Measurements from ENCODE around the gene TMEM63B.
A peak's percentile ranks its signal among the peaks of the same experiment; 100 is the strongest.
"Not testable (repeated sequence)": the region's sequence is repeated elsewhere in the genome, so short reads cannot be mapped to it uniquely, and the experiment has no call there.

Gene TMEM63B

GRCh38 chr6:44094403-44095242, 32.7 kb upstream of the TMEM63B start:
- no peak for TF ChIP-seq CTCF (IDR thresholded peaks at IDR 0.05; ENCODE audit: control extremely low read depth, extremely low read depth, low read depth, missing control alignments)

GRCh38 chr6:44095243-44095623, 32.1 kb upstream of the TMEM63B start:
- DNase-seq (ENCODE audit: extremely low spot score), result not testable (repeated sequence)
- ChIA-PET POLR2A (interaction anchor here (0.6 kb wide), 1 partner anchor 465 kb away, joined by 6 read pairs; no protein-coding TSS in a partner anchor), CTCF (interaction anchor here (0.9 to 7.2 kb wide), 9 partner anchors 12 to 371 kb away, joined by 3 to 110 read pairs (median 9); partner anchors contain the start of gene SLC29A1)

More at GRCh38 chr6:44094403-44095242, 32.7 kb upstream of the TMEM63B start:
- ChIA-PET CTCF (interaction anchor here (0.9 to 7.2 kb wide), 8 partner anchors 11 to 149 kb away, joined by 3 to 110 read pairs (median 36); no protein-coding TSS in a partner anchor), POLR2A (interaction anchor here (0.6 kb wide), 1 partner anchor 464 kb away, joined by 6 read pairs; no protein-coding TSS in a partner anchor)
- DNase-seq (ENCODE audit: extremely low spot score), result no peak

GRCh38 chr6:44096612-44097011, 30.7 kb upstream of the TMEM63B start:
- peak; percentile 86 for DNase-seq (ENCODE audit: extremely low spot score)
- CTCF ChIA-PET, result interaction anchor here (0.5 to 7.2 kb wide), 33 partner anchors 13 to 467 kb away, joined by 3 to 110 read pairs (median 4); partner anchors contain the start of genes HSP90AB1, SLC29A1 and SPATS1
- peak; percentile 87 for TF ChIP-seq CTCF (IDR thresholded peaks at IDR 0.05; ENCODE audit: control extremely low read depth, extremely low read depth, low read depth, missing control alignments)
- POLR2A ChIA-PET, result no interaction called here

DNA sequence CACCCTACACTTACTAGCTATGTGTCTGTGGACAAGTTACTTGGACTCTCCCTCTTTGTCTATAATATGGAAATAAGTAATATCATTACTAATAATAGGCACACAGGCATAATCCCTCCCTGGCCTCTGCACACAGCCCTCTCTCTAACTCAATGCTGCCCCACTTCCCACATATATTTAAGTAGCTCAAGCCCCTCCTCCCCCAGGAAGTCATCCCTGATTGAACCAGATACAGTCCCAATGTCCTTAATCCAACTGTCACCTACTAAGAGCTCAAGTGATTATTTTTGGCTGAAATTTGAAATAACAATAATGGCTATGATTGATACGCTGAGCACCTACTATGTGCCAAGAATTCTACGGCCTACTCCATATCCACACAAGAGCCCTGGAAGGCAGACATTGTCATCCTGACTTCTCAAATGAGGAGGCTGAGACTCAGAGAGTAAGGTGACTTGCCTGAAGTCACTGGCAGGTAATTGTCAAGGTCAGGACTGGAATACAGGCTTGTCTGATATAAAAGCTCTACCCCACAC, 29.5 kb upstream of the TMEM63B start:
- POLR2A ChIA-PET, result no interaction called here
- no peak for TF ChIP-seq CTCF (IDR thresholded peaks at IDR 0.05; ENCODE audit: control extremely low read depth, extremely low read depth, low read depth, missing control alignments)
- DNase-seq (ENCODE audit: extremely low spot score), result no peak
- CTCF ChIA-PET, result interaction anchor here (0.7 to 7.2 kb wide), 25 partner anchors 14 to 432 kb away, joined by 3 to 110 read pairs (median 4); partner anchors contain the start of genes HSP90AB1 and SPATS1

DNA sequence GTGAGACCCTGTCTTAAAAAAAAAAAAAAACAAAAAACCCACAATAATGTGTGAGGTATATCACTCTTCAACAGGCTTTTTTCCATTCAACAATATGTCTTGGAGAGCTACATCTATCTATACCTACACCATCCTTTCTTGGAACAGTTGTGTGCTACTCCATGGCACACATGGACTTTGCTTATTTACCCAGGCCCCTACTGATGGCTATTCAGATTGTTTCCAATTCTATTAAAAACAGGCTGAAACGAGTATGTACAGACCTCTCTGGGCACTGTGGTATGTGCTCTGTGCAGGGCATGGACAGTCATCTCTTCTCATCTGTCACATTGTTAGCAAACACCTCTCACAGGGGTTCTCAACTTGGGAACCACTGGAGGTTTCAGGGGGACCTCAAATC, 28.2 kb upstream of the TMEM63B start:
- TF ChIP-seq CTCF (IDR thresholded peaks at IDR 0.05; ENCODE audit: control extremely low read depth, extremely low read depth, low read depth, missing control alignments), result no peak
- ChIA-PET POLR2A (interaction anchor here (1.9 kb wide), 1 partner anchor 147 kb away, joined by 6 read pairs; the partner anchor contains the start of gene HSP90AB1), CTCF (interaction anchor here (1.1 to 7.2 kb wide), 13 partner anchors 13 to 313 kb away, joined by 3 to 110 read pairs (median 6); no protein-coding TSS in a partner anchor)
- no peak for DNase-seq (ENCODE audit: extremely low spot score)

- no peak for DNase-seq (ENCODE audit: extremely low spot score)
- ChIA-PET POLR2A (interaction anchor here (1.9 kb wide), 1 partner anchor 146 kb away, joined by 6 read pairs; the partner anchor contains the start of gene HSP90AB1), CTCF (interaction anchor here (0.9 to 7.2 kb wide), 15 partner anchors 10 to 314 kb away, joined by 3 to 110 read pairs (median 3); no protein-coding TSS in a partner anchor)
- peak; percentile 27 for TF ChIP-seq CTCF (IDR thresholded peaks at IDR 0.05; ENCODE audit: control extremely low read depth, extremely low read depth, low read depth, missing control alignments)
These were observed 27.2 kb upstream of the TMEM63B start for GRCh38 chr6:44100088-44100550.
